ENCODE data around the gene ELAPOR2.

GRCh38 chr7:87027900-87028299 is 31.6 kb downstream of the ELAPOR2 start:
- no peak for TF ChIP-seq CTCF (IDR thresholded peaks at IDR 0.05)
- TF ChIP-seq POLR2AphosphoS5 (IDR thresholded peaks at IDR 0.05), result no peak
- TF ChIP-seq POLR2A (IDR thresholded peaks at IDR 0.05), result no peak
